ENCODE results near the gene DPM3. TPM values are rescaled to one million over a fixed set of nuclear protein-coding genes. Genes with fewer than 3 reads are reported as not detected.

DPM3 gene
- total and polyA plus RNA-seq, 2 experiments from 2014 or later, result 96.3 to 121 TPM

GRCh38 chr1:155178441-155179111 is 38.2 kb upstream of the DPM3 start:
- peak; percentile 4 for DNase-seq (ENCODE audit: low spot score)
- TF ChIP-seq CTCF (IDR thresholded peaks at IDR 0.05; ENCODE audit: poor library complexity) (no peak), EZH2 (IDR thresholded peaks at IDR 0.05; ENCODE audit: borderline replicate concordance) (no peak)
- Histone ChIP-seq H3K4me3 (no peak overlapping the region), H3K27ac (no peak overlapping the region), H4K20me1 (ENCODE audit: insufficient read depth, poor library complexity, severe bottlenecking) (no peaks in the 10 kb centered on the region), H3K79me2 (no peaks in the 10 kb centered on the region), H3K27me3 (peaks cover 5% of the 10 kb centered on the region), H3K36me3 (replicated peaks; ENCODE audit: insufficient read depth, low read depth) (no peaks in the 10 kb centered on the region), H3K4me2 (no peak overlapping the region), H3K9me3 (ENCODE audit: low read depth) (no peaks in the 10 kb centered on the region), H3K9me2 (replicated peaks; ENCODE audit: insufficient read depth) (no peaks in the 10 kb centered on the region), H3K4me1 (ENCODE audit: insufficient read depth) (peaks cover 3% of the 10 kb centered on the region), H2AFZ (no peak overlapping the region)
- WGBS (ENCODE audit: low lambda C conversion rate, missing lambda C conversion rate), result 97% methylated on average over 13 of the region's 30 CpGs

- H3K4me2 ChIP-seq, result no peak overlapping the region
- TF ChIP-seq EZH2 (IDR thresholded peaks at IDR 0.05; ENCODE audit: borderline replicate concordance) (no peak), CTCF (IDR thresholded peaks at IDR 0.05; ENCODE audit: poor library complexity) (no peak), EZH2phosphoT487 (IDR thresholded peaks at IDR 0.05; ENCODE audit: low read depth, severe bottlenecking, unreplicated experiment) (no peak)
- no peaks in the 10 kb centered on the region for H3K9me2 ChIP-seq (replicated peaks; ENCODE audit: insufficient read depth)
- H4K20me1 ChIP-seq (ENCODE audit: insufficient read depth, poor library complexity, severe bottlenecking), result no peaks in the 10 kb centered on the region
- H3K27ac ChIP-seq, result no peak overlapping the region
- H3K9me3 ChIP-seq (ENCODE audit: low read depth), result no peaks in the 10 kb centered on the region
- no peak for DNase-seq (ENCODE audit: low spot score)
- no peaks in the 10 kb centered on the region for H3K36me3 ChIP-seq (replicated peaks; ENCODE audit: insufficient read depth, low read depth)
- no peaks in the 10 kb centered on the region for H3K79me2 ChIP-seq
- 97% methylated on average over 9 of the region's 9 CpGs for WGBS (ENCODE audit: low lambda C conversion rate, missing lambda C conversion rate)
- no peak overlapping the region for H3K4me3 ChIP-seq
- H3K4me1 ChIP-seq (ENCODE audit: insufficient read depth), result peaks cover 7% of the 10 kb centered on the region
- no peak overlapping the region for H2AFZ ChIP-seq
- peaks cover 5% of the 10 kb centered on the region for H3K27me3 ChIP-seq
Measured at GRCh38 chr1:155177918-155178281, 37.6 kb upstream of the DPM3 start.

GRCh38 chr1:155177192-155177917 is 37.0 kb upstream of the DPM3 start:
- peaks cover 8% of the 10 kb centered on the region for H3K4me1 ChIP-seq (ENCODE audit: insufficient read depth)
- WGBS (ENCODE audit: low lambda C conversion rate, missing lambda C conversion rate), result 82% methylated on average over 11 of the region's 11 CpGs

More at GRCh38 chr1:155177192-155177917, 37.0 kb upstream of the DPM3 start:
- TF ChIP-seq CTCF (IDR thresholded peaks at IDR 0.05; ENCODE audit: poor library complexity) (no peak), EZH2 (IDR thresholded peaks at IDR 0.05; ENCODE audit: borderline replicate concordance) (no peak), EZH2phosphoT487 (IDR thresholded peaks at IDR 0.05; ENCODE audit: low read depth, severe bottlenecking, unreplicated experiment) (no peak)
- Histone ChIP-seq H3K27ac (no peak overlapping the region), H3K36me3 (replicated peaks; ENCODE audit: insufficient read depth, low read depth) (no peaks in the 10 kb centered on the region), H3K79me2 (peaks cover 2% of the 10 kb centered on the region), H3K4me2 (no peak overlapping the region), H2AFZ (no peak overlapping the region), H3K9me2 (replicated peaks; ENCODE audit: insufficient read depth) (no peaks in the 10 kb centered on the region), H3K4me3 (no peak overlapping the region), H4K20me1 (ENCODE audit: insufficient read depth, poor library complexity, severe bottlenecking) (no peaks in the 10 kb centered on the region), H3K27me3 (peaks cover 5% of the 10 kb centered on the region), H3K9me3 (ENCODE audit: low read depth) (no peaks in the 10 kb centered on the region)
- DNase-seq (ENCODE audit: low spot score), result no peak
